Upper lobe of left lung (tissue), 6 donors: ENCODE measurements around the gene SRPK2. TPM values are rescaled to one million over a fixed set of nuclear protein-coding genes. Genes with fewer than 3 reads are reported as not detected.

Experiments used
- ATAC-seq, 2 donors: fragments of 200-7000 bp; cut with Tn5 transposase; one replicate each; pipeline ENCODE4 v1.9.1; 2022; ENCODE audit warnings: mild to moderate bottlenecking in 2 of 2, moderate library complexity in 2 of 2; ENCODE audit not compliant: low FRiP score in 2 of 2
- DNase-seq, 2 donors: peaks; one replicate each; pipeline ENCODE4 v3.0.0-alpha.2; 2019 to 2020
- H3K27ac ChIP-seq, 4 donors: fragments of 200-600 bp; sonication (generic); one replicate each; pipeline ENCODE4 v1.5.1; 2016 to 2019
- H3K27me3 ChIP-seq, 4 donors: fragments of 200-600 bp; sonication (generic); one replicate each; pipeline ENCODE4 v1.5.1; 2017 to 2019
- H3K36me3 ChIP-seq, 4 donors: fragments of 200-600 bp; sonication (generic); one replicate each; pipeline ENCODE4 v1.5.1; 2016 to 2019
- H3K4me1 ChIP-seq, 4 donors: fragments of 200-600 bp; sonication (generic); one replicate each; pipeline ENCODE4 v1.5.1; 2018 to 2019
- H3K4me3 ChIP-seq, 4 donors: fragments of 200-600 bp; sonication (generic); one replicate each; pipeline ENCODE4 v1.5.1; 2017 to 2019; ENCODE audit warnings: mild to moderate bottlenecking in 2 of 4, moderate library complexity in 1 of 4
- H3K9me3 ChIP-seq, 4 donors: fragments of 200-600 bp; sonication (generic); one replicate each; pipeline ENCODE4 v1.5.1; 2018 to 2019
- CTCF ChIP-seq, 6 experiments: fragments of 450-650 bp in 4 of 6; fragments of 200-600 bp in 2 of 6; sonication (generic) in 2 of 6; IDR thresholded peaks; one replicate each; pipeline ENCODE4 v1.5.1; 2016 to 2019; ENCODE audit warnings: antibody characterized with exemption in 6 of 6
- EP300 ChIP-seq, 4 donors: sonication (generic); formaldehyde crosslinking; IDR thresholded peaks; one replicate each; pipeline ENCODE4 v1.5.1; 2017; ENCODE audit warnings: antibody characterized with exemption in 4 of 4, control low read depth in 2 of 4
- POLR2A ChIP-seq, 4 donors: fragments of 450-650 bp; IDR thresholded peaks; one replicate each; pipeline ENCODE4 v1.5.1; 2016 to 2017; ENCODE audit warnings: antibody characterized with exemption in 4 of 4, mild to moderate bottlenecking in 2 of 4
- POLR2AphosphoS5 ChIP-seq, 2 donors: sonication (generic); formaldehyde crosslinking; IDR thresholded peaks; one replicate each; pipeline ENCODE4 v1.5.1; 2017; ENCODE audit warnings: antibody characterized with exemption in 2 of 2
- WGBS, 2 donors: methylation state at CpG; one replicate each; pipeline ENCODE4 v1.1.5; 2017 to 2018; 5-methylcytosine and 5-hydroxymethylcytosine counted together
- total RNA-seq, 6 donors: library from RNA; depleted of rRNA in 4 of 6; stranded (reverse); fragments of >200 nt in 4 of 6; gene quantifications; one replicate each; pipeline versions ENCODE4 v1.1.0 to v1.2.1, GENCODE V29; 2016 to 2021
- donor health status: DM: no; HTN: no; CAD: no; lungs with moderate emphysema.
- donor health status: DM: no; HTN: yes; CAD: no; lungs with severe emphysema.

Gene SRPK2
- total RNA-seq, 6 donors from 2014 or later = 29.6 to 55.6 (median 45.6) TPM

GRCh38 chr7:105218939-105219770, 169.6 kb downstream of the SRPK2 start:
- DNase-seq (no peak), ATAC-seq (peak; percentile 45 to 85)
- peaks cover 0 to 2% (median under 1%) of the 10 kb centered on the region in 4 donors for H3K4me1 ChIP-seq
- H3K9me3 ChIP-seq = no peaks in the 10 kb centered on the region
- H3K4me3 ChIP-seq = no peak overlapping the region
- WGBS, 2 donors = 89 to 94% methylated on average over 11 of the region's 11 CpGs
- no peaks in the 10 kb centered on the region for H3K27me3 ChIP-seq
- no peak overlapping the region for H3K27ac ChIP-seq
- TF ChIP-seq POLR2A (IDR thresholded peaks at IDR 0.05) (no peak), CTCF (IDR thresholded peaks at IDR 0.05) (no peak), EP300 (IDR thresholded peaks at IDR 0.05) (no peak), POLR2AphosphoS5 (IDR thresholded peaks at IDR 0.05) (no peak)
- no peaks in the 10 kb centered on the region for H3K36me3 ChIP-seq

- TF ChIP-seq POLR2A (IDR thresholded peaks at IDR 0.05) (no peak), CTCF (IDR thresholded peaks at IDR 0.05) (no peak), POLR2AphosphoS5 (IDR thresholded peaks at IDR 0.05) (no peak), EP300 (IDR thresholded peaks at IDR 0.05) (no peak)
- no peaks in the 10 kb centered on the region for H3K9me3 ChIP-seq
- no peaks in the 10 kb centered on the region for H3K36me3 ChIP-seq
- H3K4me3 ChIP-seq = no peak overlapping the region
- no peak overlapping the region for H3K27ac ChIP-seq
- 85 to 87% methylated on average over 4 of the region's 4 CpGs for WGBS, 2 donors
- DNase-seq (no peak), ATAC-seq (no peak)
- no peaks in the 10 kb centered on the region for H3K27me3 ChIP-seq
- H3K4me1 ChIP-seq = peaks cover 0 to 7% (median 6%) of the 10 kb centered on the region in 4 donors
Measured at GRCh38 chr7:105218215-105218614, 170.5 kb downstream of the SRPK2 start.

GRCh38 chr7:105216786-105217185, 171.9 kb downstream of the SRPK2 start:
- Histone ChIP-seq H3K27me3 (no peaks in the 10 kb centered on the region), H3K36me3 (no peaks in the 10 kb centered on the region), H3K9me3 (no peaks in the 10 kb centered on the region), H3K27ac (no peak overlapping the region), H3K4me3 (no peak overlapping the region), H3K4me1 (peaks cover 0 to 7% (median 6%) of the 10 kb centered on the region in 4 donors)
- WGBS, 2 donors = 88 to 99% methylated on average over 3 of the region's 3 CpGs
- TF ChIP-seq POLR2AphosphoS5 (IDR thresholded peaks at IDR 0.05) = no peak
- TF ChIP-seq CTCF (IDR thresholded peaks at IDR 0.05) = no peak
- ATAC-seq (no peak), DNase-seq (no peak)

GRCh38 chr7:105215821-105216220, 172.9 kb downstream of the SRPK2 start:
- peaks cover 0 to 12% (median 8%) of the 10 kb centered on the region in 4 donors for H3K4me1 ChIP-seq
- no peak for ATAC-seq
- no peak overlapping the region for H3K27ac ChIP-seq
- no peak overlapping the region for H3K4me3 ChIP-seq
- DNase-seq = no peak
- TF ChIP-seq EP300 (IDR thresholded peaks at IDR 0.05) (no peak), CTCF (IDR thresholded peaks at IDR 0.05) (no peak), POLR2AphosphoS5 (IDR thresholded peaks at IDR 0.05) (no peak), POLR2A (IDR thresholded peaks at IDR 0.05) (no peak)
- H3K27me3 ChIP-seq = no peaks in the 10 kb centered on the region
- WGBS, 2 donors = 91% methylated on average over 1 of the region's 1 CpG
- no peaks in the 10 kb centered on the region for H3K9me3 ChIP-seq
- H3K36me3 ChIP-seq = no peaks in the 10 kb centered on the region

- ATAC-seq (no peak), DNase-seq (no peak)
- Histone ChIP-seq H3K4me1 (peaks cover 0 to 19% (median 10%) of the 10 kb centered on the region in 4 donors), H3K4me3 (no peak overlapping the region), H3K27me3 (no peaks in the 10 kb centered on the region), H3K27ac (no peak overlapping the region), H3K36me3 (no peaks in the 10 kb centered on the region), H3K9me3 (no peaks in the 10 kb centered on the region)
- 90 to 94% methylated on average over 4 of the region's 4 CpGs for WGBS, 2 donors
- no peak for TF ChIP-seq EP300 (IDR thresholded peaks at IDR 0.05)
- no peak for TF ChIP-seq POLR2A (IDR thresholded peaks at IDR 0.05)
- no peak for TF ChIP-seq CTCF (IDR thresholded peaks at IDR 0.05)
- TF ChIP-seq POLR2AphosphoS5 (IDR thresholded peaks at IDR 0.05) = no peak
Measured at GRCh38 chr7:105215182-105215581, 173.5 kb downstream of the SRPK2 start.
